ENCODE results near the gene TCF4. TPM values are rescaled to one million over a fixed set of nuclear protein-coding genes. Genes with fewer than 3 reads are reported as not detected.

TCF4 gene
- total RNA-seq, 8 experiments from 2014 or later = 21.1 to 102 (median 47.2) TPM

DNA sequence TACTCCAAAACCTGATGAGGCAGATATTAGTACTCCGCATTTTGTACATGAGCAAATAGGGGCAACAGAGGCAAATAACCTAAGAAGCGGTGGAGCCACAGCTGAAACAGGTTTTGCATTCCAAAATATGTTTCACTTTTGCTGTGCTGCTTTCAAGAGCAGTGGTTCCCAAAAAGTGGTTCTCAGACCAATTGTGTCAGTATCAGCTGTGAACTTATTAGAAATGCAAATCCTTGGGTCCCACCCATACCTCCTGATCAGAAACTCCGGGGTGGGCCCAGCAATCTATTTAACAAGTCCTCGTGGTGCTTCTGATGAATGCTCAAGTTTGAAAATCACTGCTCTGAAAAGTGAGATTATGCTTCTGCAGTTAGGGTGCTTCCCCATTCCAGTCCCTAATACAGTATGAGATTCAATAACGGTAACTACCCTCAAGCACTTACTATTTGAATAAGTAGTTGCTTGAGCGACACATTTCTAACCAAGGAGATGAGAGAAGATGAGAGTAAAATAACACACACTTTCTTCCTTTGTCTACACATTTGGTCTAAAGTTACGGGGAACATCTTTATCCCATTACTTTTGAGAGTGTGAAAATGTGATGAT lies 17.8 kb upstream of the TCF4 start:
- no peak overlapping the region for H3K27ac ChIP-seq
- peak in 2 of 8 experiments; percentile 52 to 58 for ATAC-seq (replicated peaks in 6 of 8)
- H3K4me1 ChIP-seq (replicated peaks in 1 of 2) = peaks cover 0 to 12% of the 10 kb centered on the region in 2 donors
- no peak overlapping the region for H3K4me3 ChIP-seq
- 30 to 100% (median 82%) methylated on average over 1 to 7 of the region's 7 CpGs for WGBS, 10 experiments
- in situ Hi-C loops (cut with MboI; ENCODE audit: low pct_unique_long_range_greater_than_20kb in 2 of 9, low sequenced_read_pairs in 9 of 9, unreplicated experiment in 9 of 9) = no loop called here

DNA sequence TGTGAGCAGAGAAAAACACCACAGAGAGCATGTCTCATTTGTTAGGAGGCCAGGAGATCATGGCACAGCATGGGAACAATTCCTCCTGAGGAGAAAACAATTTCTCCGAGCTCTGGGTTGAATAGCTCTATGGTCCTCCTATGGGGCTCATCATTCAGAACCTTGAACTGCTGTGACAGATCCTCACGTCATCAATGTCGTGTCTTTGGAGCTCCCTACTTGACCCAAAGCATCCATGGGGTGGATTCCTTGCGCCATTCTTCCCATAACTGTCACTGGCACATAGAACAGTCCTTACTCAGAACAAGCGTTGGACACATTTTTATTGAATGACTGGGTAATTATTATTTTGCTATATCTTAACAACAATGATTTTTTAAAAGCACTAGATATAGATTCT lies 15.8 kb upstream of the TCF4 start:
- no peak for ATAC-seq (replicated peaks in 6 of 8)
- WGBS, 10 experiments = 0 to 100% (median 78%) methylated on average over 1 to 5 of the region's 5 CpGs; no CpG with 5 or more reads in 1 of the 10 experiments
- in situ Hi-C loops (cut with MboI; ENCODE audit: low pct_unique_long_range_greater_than_20kb in 2 of 9, low sequenced_read_pairs in 9 of 9, unreplicated experiment in 9 of 9) = no loop called here
- Histone ChIP-seq H3K4me3 (no peak overlapping the region), H3K27ac (no peak overlapping the region), H3K4me1 (replicated peaks in 1 of 2) (peaks cover 0 to 12% of the 10 kb centered on the region in 2 donors)

DNA sequence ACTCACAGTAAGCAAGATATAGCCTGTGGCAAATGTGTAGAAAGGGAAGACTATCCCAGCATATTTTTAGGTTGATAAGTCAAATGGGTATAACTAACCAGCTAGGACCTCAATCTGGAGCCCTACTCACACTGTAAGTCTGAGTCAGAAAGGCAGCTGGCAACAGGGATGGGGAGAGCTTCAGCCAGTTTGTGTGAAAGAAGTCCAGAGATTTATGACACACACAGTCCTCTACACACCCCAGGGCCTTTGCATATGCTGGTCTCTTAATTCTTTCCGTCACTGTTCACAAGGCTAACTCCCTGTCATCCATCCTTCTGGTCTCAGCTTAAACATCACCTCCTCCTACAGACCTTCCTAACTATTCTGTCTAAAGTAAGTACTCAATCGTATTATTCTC lies 5.9 kb upstream of the TCF4 start:
- in situ Hi-C loops (cut with MboI; ENCODE audit: low pct_unique_long_range_greater_than_20kb in 2 of 9, low sequenced_read_pairs in 9 of 9, unreplicated experiment in 9 of 9) = loop anchor here in 2 of 9 experiments (25.0 kb wide), 1 partner anchor 182 kb away; no protein-coding TSS in a partner anchor
- H3K4me1 ChIP-seq (replicated peaks in 1 of 2) = peaks cover 4 to 5% of the 10 kb centered on the region in 2 donors
- ATAC-seq (replicated peaks in 6 of 8) = no peak
- no peak overlapping the region for H3K27ac ChIP-seq
- H3K4me3 ChIP-seq = no peak overlapping the region
- 60 to 100% (median 87%) methylated on average over 1 to 2 of the region's 2 CpGs; no CpG with 5 or more reads in 4 of the 10 experiments for WGBS, 10 experiments

GRCh38 chr18:55592572-55592971 lies 4.6 kb upstream of the TCF4 start:
- 17 to 100% (median 81%) methylated on average over 1 to 4 of the region's 4 CpGs; no CpG with 5 or more reads in 2 of the 10 experiments for WGBS, 10 experiments
- ATAC-seq (replicated peaks in 6 of 8) = no peak
- H3K4me3 ChIP-seq = no peak overlapping the region
- no peak overlapping the region for H3K27ac ChIP-seq
- in situ Hi-C loops (cut with MboI; ENCODE audit: low pct_unique_long_range_greater_than_20kb in 2 of 9, low sequenced_read_pairs in 9 of 9, unreplicated experiment in 9 of 9) = loop anchor here in 2 of 9 experiments (25.0 kb wide), 1 partner anchor 180 kb away; no protein-coding TSS in a partner anchor
- H3K4me1 ChIP-seq (replicated peaks in 1 of 2) = peaks cover 4 to 5% of the 10 kb centered on the region in 2 donors

DNA sequence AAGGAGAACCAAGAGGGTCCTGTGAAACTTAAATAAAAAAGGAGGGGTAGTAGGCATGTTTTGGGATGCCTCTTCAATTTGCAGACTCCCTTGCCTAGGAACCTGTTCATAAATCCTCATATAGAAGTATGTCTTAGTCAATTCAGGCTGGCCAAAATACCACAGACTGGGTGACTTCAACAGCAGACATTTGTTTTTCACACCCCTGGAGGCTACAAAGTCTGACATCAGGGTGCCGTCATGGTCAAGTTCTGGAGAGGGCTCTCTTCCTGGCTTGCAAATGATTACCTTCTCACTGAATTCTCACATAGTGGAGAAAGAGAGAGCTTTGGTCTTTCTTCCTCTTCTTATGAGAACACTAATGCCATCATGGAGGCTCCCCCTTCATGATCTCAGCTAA lies 4.1 kb upstream of the TCF4 start:
- Histone ChIP-seq H3K27ac (no peak overlapping the region), H3K4me1 (replicated peaks in 1 of 2) (peaks cover 4 to 5% of the 10 kb centered on the region in 2 donors), H3K4me3 (no peak overlapping the region)
- in situ Hi-C loops (cut with MboI; ENCODE audit: low pct_unique_long_range_greater_than_20kb in 2 of 9, low sequenced_read_pairs in 9 of 9, unreplicated experiment in 9 of 9) = loop anchor here in 2 of 9 experiments (25.0 kb wide), 1 partner anchor 180 kb away; no protein-coding TSS in a partner anchor
- ATAC-seq (replicated peaks in 6 of 8) = no peak
- WGBS, 10 experiments = 83 to 100% methylated on average over 1 of the region's 1 CpG; no CpG with 5 or more reads in 8 of the 10 experiments

GRCh38 chr18:55589625-55590291 lies 1.8 kb upstream of the TCF4 start:
- peak overlapping the region; percentile 64 to 98 (median 71) for H3K4me3 ChIP-seq
- 0 to 40% (median 0%) methylated on average over 1 to 19 of the region's 37 CpGs for WGBS, 10 experiments
- H3K4me1 ChIP-seq (replicated peaks in 1 of 2) = peaks cover 5 to 13% of the 10 kb centered on the region in 2 donors
- ATAC-seq (replicated peaks in 6 of 8) = peak; percentile 81 to 91 (median 86)
- H3K27ac ChIP-seq = peak overlapping the region; percentile 63 to 73
- in situ Hi-C loops (cut with MboI; ENCODE audit: low pct_unique_long_range_greater_than_20kb in 2 of 9, low sequenced_read_pairs in 9 of 9, unreplicated experiment in 9 of 9) = loop anchor here in 2 of 9 experiments (25.0 kb wide), 1 partner anchor 177 kb away; no protein-coding TSS in a partner anchor

GRCh38 chr18:55588870-55589595 lies 1.0 kb upstream of the TCF4 start:
- Histone ChIP-seq H3K27ac (peak overlapping the region in 1 of 2 donors; percentile 94), H3K4me3 (peak overlapping the region; percentile 64 to 98 (median 71)), H3K4me1 (replicated peaks in 1 of 2) (peaks cover 5 to 20% of the 10 kb centered on the region in 2 donors)
- in situ Hi-C loops (cut with MboI; ENCODE audit: low pct_unique_long_range_greater_than_20kb in 2 of 9, low sequenced_read_pairs in 9 of 9, unreplicated experiment in 9 of 9) = loop anchor here in 2 of 9 experiments (25.0 kb wide), 1 partner anchor 177 kb away; no protein-coding TSS in a partner anchor
- 0 to 4% (median 1%) methylated on average over 2 to 12 of the region's 12 CpGs for WGBS, 10 experiments
- no peak for ATAC-seq (replicated peaks in 6 of 8)

DNA sequence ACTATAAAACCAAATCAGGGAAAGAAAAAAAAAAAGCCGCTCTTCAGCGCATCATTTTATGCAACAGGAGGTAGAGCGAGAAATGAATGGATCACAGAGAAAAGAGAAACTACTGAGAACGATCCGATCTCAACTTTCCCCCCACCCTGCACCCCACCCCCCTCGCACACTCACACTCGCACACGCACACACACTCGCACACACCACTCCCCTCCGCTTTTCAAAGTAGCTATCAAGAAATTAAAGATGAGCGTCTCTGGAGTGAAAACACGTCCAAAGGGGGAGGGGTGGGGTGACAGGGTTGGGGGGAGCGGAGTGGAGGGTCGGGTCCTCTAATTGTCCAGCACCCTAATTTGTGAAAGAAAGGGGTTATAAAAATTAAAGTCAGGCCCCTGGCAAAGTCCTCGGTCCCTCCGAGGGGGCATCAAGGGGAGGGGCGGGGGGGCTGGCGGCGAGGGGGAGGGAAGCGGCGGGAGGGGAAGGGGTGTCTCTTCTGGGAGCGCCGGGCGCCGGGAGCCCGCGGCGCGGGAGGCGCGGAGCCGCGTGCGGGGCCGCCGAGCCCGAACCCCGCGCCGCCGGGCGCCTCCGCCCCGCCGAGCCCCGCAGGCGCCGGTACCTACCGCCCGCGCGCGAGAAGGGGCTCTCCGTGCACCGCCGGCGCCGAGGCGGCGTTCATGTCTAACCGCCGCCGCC lies 428 bp downstream of the TCF4 start:
- WGBS, 10 experiments = 0 to 6% (median 0%) methylated on average over 1 to 10 of the region's 63 CpGs; no CpG with 5 or more reads in 3 of the 10 experiments
- H3K27ac ChIP-seq = peak overlapping the region; percentile 83 to 94
- peak overlapping the region; percentile 64 to 98 (median 71) for H3K4me3 ChIP-seq
- peak in 5 of 8 experiments; percentile 9 to 54 (median 45) for ATAC-seq (replicated peaks in 6 of 8)
- H3K4me1 ChIP-seq (replicated peaks in 1 of 2) = peaks cover 12 to 35% of the 10 kb centered on the region in 2 donors
- in situ Hi-C loops (cut with MboI; ENCODE audit: low pct_unique_long_range_greater_than_20kb in 2 of 9, low sequenced_read_pairs in 9 of 9, unreplicated experiment in 9 of 9) = loop anchor here in 2 of 9 experiments (25.0 kb wide), 1 partner anchor 175 kb away; no protein-coding TSS in a partner anchor

GRCh38 chr18:55585920-55586561 lies 2.0 kb downstream of the TCF4 start:
- in situ Hi-C loops (cut with MboI; ENCODE audit: low pct_unique_long_range_greater_than_20kb in 2 of 9, low sequenced_read_pairs in 9 of 9, unreplicated experiment in 9 of 9) = loop anchor here in 2 of 9 experiments (25.0 kb wide), 1 partner anchor 174 kb away; no protein-coding TSS in a partner anchor
- peak overlapping the region; percentile 64 to 98 (median 71) for H3K4me3 ChIP-seq
- 0 to 13% (median 2%) methylated on average over 2 to 10 of the region's 11 CpGs; no CpG with 5 or more reads in 3 of the 10 experiments for WGBS, 10 experiments
- H3K27ac ChIP-seq = peak overlapping the region in 1 of 2 donors; percentile 24
- H3K4me1 ChIP-seq (replicated peaks in 1 of 2) = peaks cover 22 to 50% of the 10 kb centered on the region in 2 donors
- no peak for ATAC-seq (replicated peaks in 6 of 8)

DNA sequence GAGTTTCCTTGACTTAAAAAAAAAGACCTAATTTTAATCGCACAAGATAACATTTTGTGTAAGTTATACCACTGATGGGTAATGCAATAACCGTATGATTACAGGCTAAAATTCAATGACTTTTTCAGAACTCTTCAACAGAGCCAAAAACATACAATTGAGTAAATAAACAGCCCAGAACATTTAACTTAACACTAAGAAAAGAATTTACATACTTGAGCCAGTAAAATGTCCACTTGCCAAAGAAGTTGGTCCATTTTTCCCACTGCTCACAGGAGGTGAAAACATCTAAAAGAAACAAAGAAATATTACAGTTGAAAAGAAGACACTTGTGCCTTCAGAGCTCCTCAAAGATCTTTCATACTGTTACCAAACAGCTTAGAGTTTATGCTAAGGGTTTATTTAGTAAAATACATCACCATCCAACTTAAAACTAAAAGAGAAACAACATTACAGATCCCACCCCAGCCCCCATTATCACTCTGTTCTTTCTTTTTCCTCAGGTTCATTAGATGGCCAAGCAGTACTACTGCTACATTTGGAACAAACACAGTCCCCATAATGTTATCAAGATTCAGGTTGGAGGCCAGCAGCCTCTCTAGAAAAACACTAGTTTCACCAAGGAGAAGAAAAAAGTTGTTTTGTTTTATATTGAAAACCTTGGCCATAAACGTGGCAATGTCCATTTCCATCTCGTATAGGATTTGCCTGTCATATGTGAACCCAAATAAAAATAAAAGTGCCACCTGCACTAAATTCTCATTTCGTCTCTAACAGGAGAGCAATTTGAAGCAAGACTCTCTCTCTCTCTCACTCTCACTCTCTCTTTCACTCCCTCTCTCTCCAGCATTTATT lies 2.7 kb downstream of the TCF4 start:
- WGBS, 10 experiments = 0 to 40% (median 18%) methylated on average over 2 to 5 of the region's 5 CpGs; no CpG with 5 or more reads in 1 of the 10 experiments
- in situ Hi-C loops (cut with MboI; ENCODE audit: low pct_unique_long_range_greater_than_20kb in 2 of 9, low sequenced_read_pairs in 9 of 9, unreplicated experiment in 9 of 9) = loop anchor here in 2 of 9 experiments (25.0 kb wide), 1 partner anchor 173 kb away; no protein-coding TSS in a partner anchor
- no peak overlapping the region for H3K27ac ChIP-seq
- H3K4me1 ChIP-seq (replicated peaks in 1 of 2) = peaks cover 20 to 48% of the 10 kb centered on the region in 2 donors
- peak overlapping the region; percentile 64 to 98 (median 71) for H3K4me3 ChIP-seq
- no peak for ATAC-seq (replicated peaks in 6 of 8)

- H3K4me3 ChIP-seq = peak overlapping the region in 1 of 5 donors; percentile 3
- peaks cover 17 to 46% of the 10 kb centered on the region in 2 donors for H3K4me1 ChIP-seq (replicated peaks in 1 of 2)
- in situ Hi-C loops (cut with MboI; ENCODE audit: low pct_unique_long_range_greater_than_20kb in 2 of 9, low sequenced_read_pairs in 9 of 9, unreplicated experiment in 9 of 9) = loop anchor here in 2 of 9 experiments (25.0 kb wide), 1 partner anchor 172 kb away; no protein-coding TSS in a partner anchor
- WGBS, 10 experiments = 17 to 90% (median 33%) methylated on average over 1 to 2 of the region's 2 CpGs; no CpG with 5 or more reads in 1 of the 10 experiments
- ATAC-seq (replicated peaks in 6 of 8) = no peak
- H3K27ac ChIP-seq = no peak overlapping the region
Measured at GRCh38 chr18:55584201-55584600, 3.8 kb downstream of the TCF4 start.
